ENCODE data around the gene ABTB1.

GRCh38 chr3:127662001-127662469 is 10.7 kb upstream of the ABTB1 start:
- TF ChIP-seq POLR2A (IDR thresholded peaks at IDR 0.05) (no peak), POLR2AphosphoS5 (IDR thresholded peaks at IDR 0.05) (no peak)
- TF ChIP-seq, protein P1, sequence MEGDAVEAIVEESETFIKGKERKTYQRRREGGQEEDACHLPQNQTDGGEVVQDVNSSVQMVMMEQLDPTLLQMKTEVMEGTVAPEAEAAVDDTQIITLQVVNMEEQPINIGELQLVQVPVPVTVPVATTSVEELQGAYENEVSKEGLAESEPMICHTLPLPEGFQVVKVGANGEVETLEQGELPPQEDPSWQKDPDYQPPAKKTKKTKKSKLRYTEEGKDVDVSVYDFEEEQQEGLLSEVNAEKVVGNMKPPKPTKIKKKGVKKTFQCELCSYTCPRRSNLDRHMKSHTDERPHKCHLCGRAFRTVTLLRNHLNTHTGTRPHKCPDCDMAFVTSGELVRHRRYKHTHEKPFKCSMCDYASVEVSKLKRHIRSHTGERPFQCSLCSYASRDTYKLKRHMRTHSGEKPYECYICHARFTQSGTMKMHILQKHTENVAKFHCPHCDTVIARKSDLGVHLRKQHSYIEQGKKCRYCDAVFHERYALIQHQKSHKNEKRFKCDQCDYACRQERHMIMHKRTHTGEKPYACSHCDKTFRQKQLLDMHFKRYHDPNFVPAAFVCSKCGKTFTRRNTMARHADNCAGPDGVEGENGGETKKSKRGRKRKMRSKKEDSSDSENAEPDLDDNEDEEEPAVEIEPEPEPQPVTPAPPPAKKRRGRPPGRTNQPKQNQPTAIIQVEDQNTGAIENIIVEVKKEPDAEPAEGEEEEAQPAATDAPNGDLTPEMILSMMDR (IDR thresholded peaks at IDR 0.05) = no peak

All from sigmoid colon (tissue), 4 donors.